HG03108 (cell line): ENCODE measurements around the gene PSMD9.
"Not testable (repeated sequence)": the region's sequence is repeated elsewhere in the genome, so short reads cannot be mapped to it uniquely, and the experiment has no call there.

Experiments used
- ATAC-seq: cut with Tn5 transposase; IDR thresholded peaks from one replicate; pipeline ENCODE4 v1.9.1; 2021; ENCODE audit warnings: moderate library complexity; ENCODE audit not compliant: unreplicated experiment

Gene PSMD9

GRCh38 chr12:121917950-121918678, 29.5 kb downstream of the PSMD9 start, which contains the start of gene CFAP251:
TSS of gene CFAP251 (plus strand) at chr12:121918592. CDS start at chr12:121921306, 2,714 bp downstream.
- ATAC-seq = peak; percentile 91

- no peak for ATAC-seq
These were observed 30.1 kb downstream of the PSMD9 start for GRCh38 chr12:121918679-121919038.

GRCh38 chr12:121921066-121921465, 32.5 kb downstream of the PSMD9 start:
- no peak for ATAC-seq

GRCh38 chr12:121925358-121925695, 36.7 kb downstream of the PSMD9 start:
- no peak for ATAC-seq

GRCh38 chr12:121926874-121927706, 38.5 kb downstream of the PSMD9 start:
- ATAC-seq = no peak

GRCh38 chr12:121927813-121928212, 39.2 kb downstream of the PSMD9 start:
- ATAC-seq = no peak

GRCh38 chr12:121929545-121929944, 41.0 kb downstream of the PSMD9 start:
- ATAC-seq = not testable (repeated sequence)

GRCh38 chr12:121930862-121931261, 42.3 kb downstream of the PSMD9 start:
- ATAC-seq = no peak

GRCh38 chr12:121932176-121932536, 43.6 kb downstream of the PSMD9 start:
- ATAC-seq = no peak

- ATAC-seq = no peak
These were observed 44.4 kb downstream of the PSMD9 start for GRCh38 chr12:121932914-121933521.

GRCh38 chr12:121933522-121934308, 45.1 kb downstream of the PSMD9 start:
- no peak for ATAC-seq

GRCh38 chr12:121934309-121934664, 45.7 kb downstream of the PSMD9 start:
- ATAC-seq = no peak

- no peak for ATAC-seq
These were observed 49.1 kb downstream of the PSMD9 start for GRCh38 chr12:121937654-121938053.

GRCh38 chr12:121939186-121939585, 50.6 kb downstream of the PSMD9 start:
- peak; percentile 74 for ATAC-seq

- ATAC-seq = no peak
These were observed 51.6 kb downstream of the PSMD9 start for GRCh38 chr12:121939992-121940766.

GRCh38 chr12:121942145-121942718, 53.6 kb downstream of the PSMD9 start:
- no peak for ATAC-seq

- ATAC-seq = no peak
These were observed 55.3 kb downstream of the PSMD9 start for GRCh38 chr12:121943926-121944325.

- no peak for ATAC-seq
These were observed 57.9 kb downstream of the PSMD9 start for GRCh38 chr12:121946313-121947025.

GRCh38 chr12:121947981-121948380, 59.4 kb downstream of the PSMD9 start:
- no peak for ATAC-seq
